HG02571 (cell line): ENCODE results near the gene PHF21B.
"Not testable (repeated sequence)": the region's sequence is repeated elsewhere in the genome, so short reads cannot be mapped to it uniquely, and the experiment has no call there.

Experiments
- ATAC-seq: cut with Tn5 transposase; IDR thresholded peaks from one replicate; pipeline ENCODE4 v1.9.1; 2021; ENCODE audit warnings: mild to moderate bottlenecking, moderate library complexity; ENCODE audit not compliant: unreplicated experiment

Gene PHF21B

GRCh38 chr22:45009606-45010531 is at the start of gene PHF21B:
Gene PHF21B, minus strand, starts transcription at chr22:45010005. Its CDS starts 456 bp downstream, at chr22:45009549.
- no peak for ATAC-seq

GRCh38 chr22:45059296-45059695 is 49.5 kb upstream of the PHF21B start:
- ATAC-seq: no peak

- no peak for ATAC-seq
Measured at GRCh38 chr22:45058622-45058912, 48.8 kb upstream of the PHF21B start.

GRCh38 chr22:45055936-45056335 is 46.1 kb upstream of the PHF21B start:
- no peak for ATAC-seq

GRCh38 chr22:45053571-45053970 is 43.8 kb upstream of the PHF21B start:
- ATAC-seq: no peak

- ATAC-seq: no peak
Measured at GRCh38 chr22:45053094-45053493, 43.3 kb upstream of the PHF21B start.

- not testable (repeated sequence) for ATAC-seq
Measured at GRCh38 chr22:45052665-45053064, 42.9 kb upstream of the PHF21B start.

GRCh38 chr22:45051946-45052345 is 42.1 kb upstream of the PHF21B start:
- ATAC-seq: no peak

GRCh38 chr22:45051419-45051818 is 41.6 kb upstream of the PHF21B start:
- no peak for ATAC-seq

GRCh38 chr22:45047260-45047659 is 37.5 kb upstream of the PHF21B start:
- ATAC-seq: no peak

- no peak for ATAC-seq
Measured at GRCh38 chr22:45045208-45045607, 35.4 kb upstream of the PHF21B start.

GRCh38 chr22:45042263-45042662 is 32.5 kb upstream of the PHF21B start:
- no peak for ATAC-seq

GRCh38 chr22:45039133-45039532 is 29.3 kb upstream of the PHF21B start:
- no peak for ATAC-seq

GRCh38 chr22:45036154-45036553 is 26.3 kb upstream of the PHF21B start:
- ATAC-seq: no peak

GRCh38 chr22:45034821-45035220 is 25.0 kb upstream of the PHF21B start:
- no peak for ATAC-seq

- no peak for ATAC-seq
Measured at GRCh38 chr22:45034156-45034555, 24.4 kb upstream of the PHF21B start.

- no peak for ATAC-seq
Measured at GRCh38 chr22:45033136-45033535, 23.3 kb upstream of the PHF21B start.

- no peak for ATAC-seq
Measured at GRCh38 chr22:45031629-45032403, 22.0 kb upstream of the PHF21B start.

- ATAC-seq: no peak
Measured at GRCh38 chr22:45029501-45029900, 19.7 kb upstream of the PHF21B start.

GRCh38 chr22:45026511-45026910 is 16.7 kb upstream of the PHF21B start:
- no peak for ATAC-seq

GRCh38 chr22:45023431-45023830 is 13.6 kb upstream of the PHF21B start:
- ATAC-seq: no peak
